Measurements from ENCODE around the gene FMN2. TPM values are rescaled to one million over a fixed set of nuclear protein-coding genes. Genes with fewer than 3 reads are reported as not detected.

FMN2 gene
- total RNA-seq, 2 experiments from 2014 or later, result not detected

DNA sequence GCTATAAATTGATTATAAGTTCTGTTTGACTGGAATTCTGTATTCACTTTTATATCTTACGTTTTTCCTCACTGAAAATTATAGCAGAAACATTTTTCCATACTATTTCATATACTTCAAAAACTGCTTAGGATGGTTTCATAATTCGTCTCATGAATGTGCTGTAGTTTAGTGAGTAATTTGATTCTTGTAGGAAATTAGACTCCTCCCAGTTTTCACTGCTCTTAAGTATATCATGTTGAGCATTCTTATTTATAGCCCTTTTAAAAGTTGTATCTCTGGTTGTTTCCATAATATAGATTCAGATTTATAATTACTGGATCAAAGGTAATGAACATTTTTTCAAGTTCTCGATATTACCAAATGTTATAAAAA, 250.6 kb downstream of the FMN2 start:
- no peak overlapping the region for H3K4me3 Mint-ChIP-seq
- no peaks in the 10 kb centered on the region for H3K27me3 Mint-ChIP-seq
- no peak overlapping the region for H3K27ac Mint-ChIP-seq
- no peak for ATAC-seq
- intact Hi-C loops (cut with micrococcal nuclease), result no loop called here
- TF ChIP-seq, protein P1, sequence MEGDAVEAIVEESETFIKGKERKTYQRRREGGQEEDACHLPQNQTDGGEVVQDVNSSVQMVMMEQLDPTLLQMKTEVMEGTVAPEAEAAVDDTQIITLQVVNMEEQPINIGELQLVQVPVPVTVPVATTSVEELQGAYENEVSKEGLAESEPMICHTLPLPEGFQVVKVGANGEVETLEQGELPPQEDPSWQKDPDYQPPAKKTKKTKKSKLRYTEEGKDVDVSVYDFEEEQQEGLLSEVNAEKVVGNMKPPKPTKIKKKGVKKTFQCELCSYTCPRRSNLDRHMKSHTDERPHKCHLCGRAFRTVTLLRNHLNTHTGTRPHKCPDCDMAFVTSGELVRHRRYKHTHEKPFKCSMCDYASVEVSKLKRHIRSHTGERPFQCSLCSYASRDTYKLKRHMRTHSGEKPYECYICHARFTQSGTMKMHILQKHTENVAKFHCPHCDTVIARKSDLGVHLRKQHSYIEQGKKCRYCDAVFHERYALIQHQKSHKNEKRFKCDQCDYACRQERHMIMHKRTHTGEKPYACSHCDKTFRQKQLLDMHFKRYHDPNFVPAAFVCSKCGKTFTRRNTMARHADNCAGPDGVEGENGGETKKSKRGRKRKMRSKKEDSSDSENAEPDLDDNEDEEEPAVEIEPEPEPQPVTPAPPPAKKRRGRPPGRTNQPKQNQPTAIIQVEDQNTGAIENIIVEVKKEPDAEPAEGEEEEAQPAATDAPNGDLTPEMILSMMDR (IDR thresholded peaks at IDR 0.05), result no peak
- H3K36me3 Mint-ChIP-seq (ENCODE audit: low read depth), result no peaks in the 10 kb centered on the region
- DNase-seq, result no peak
- no peaks in the 10 kb centered on the region for H3K9me3 Mint-ChIP-seq
- ChIA-PET CTCF (no interaction called here), POLR2A (no interaction called here)
- no peaks in the 10 kb centered on the region for H3K4me1 Mint-ChIP-seq (ENCODE audit: low read depth)

DNA sequence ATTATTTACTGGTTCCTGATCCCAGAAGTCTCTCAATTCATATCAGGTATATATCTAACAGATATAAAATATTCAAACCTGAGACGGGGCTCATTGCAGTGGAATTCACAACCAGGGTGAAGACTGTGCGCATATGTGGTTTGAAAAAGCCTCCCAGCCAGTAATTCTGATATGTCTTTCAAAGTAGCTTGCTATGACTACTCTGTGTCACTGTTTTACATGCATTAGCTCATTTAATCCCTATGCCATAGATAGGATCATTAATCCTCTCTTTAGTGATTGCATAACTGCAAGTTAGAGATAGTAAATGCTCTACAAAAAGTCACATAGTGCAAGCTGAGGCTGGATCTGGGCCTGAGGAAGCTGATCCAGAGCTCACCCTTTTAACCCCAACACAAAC, 251.4 kb downstream of the FMN2 start:
- Mint-ChIP-seq H3K4me3 (no peak overlapping the region), H3K9me3 (peaks cover 5% of the 10 kb centered on the region), H3K27me3 (no peaks in the 10 kb centered on the region), H3K4me1 (ENCODE audit: low read depth) (no peaks in the 10 kb centered on the region), H3K36me3 (ENCODE audit: low read depth) (no peaks in the 10 kb centered on the region), H3K27ac (no peak overlapping the region)
- ChIA-PET CTCF (no interaction called here), POLR2A (no interaction called here)
- DNase-seq (no peak), ATAC-seq (no peak)
- intact Hi-C loops (cut with micrococcal nuclease), result no loop called here
- TF ChIP-seq, protein P1 (IDR thresholded peaks at IDR 0.05), result no peak

DNA sequence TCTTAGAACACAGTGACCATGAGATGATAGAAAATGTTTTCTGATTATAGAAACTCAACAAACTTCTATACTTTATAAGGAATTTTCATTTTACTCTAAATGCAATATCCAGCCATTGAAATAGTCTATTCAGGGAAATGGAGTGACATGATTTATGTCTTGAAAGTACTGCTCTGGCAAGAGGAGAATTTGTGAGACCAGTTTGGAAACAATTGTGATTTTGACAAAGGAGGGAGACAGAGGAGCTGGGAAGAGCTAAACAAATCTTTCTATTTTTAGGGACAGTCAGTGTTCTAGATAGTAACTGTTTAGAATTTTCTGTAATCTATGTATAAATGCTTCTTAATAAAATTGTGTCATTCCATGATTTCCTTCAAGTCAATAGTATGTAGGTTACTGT, 252.3 kb downstream of the FMN2 start:
- no peaks in the 10 kb centered on the region for H3K4me1 Mint-ChIP-seq (ENCODE audit: low read depth)

DNA sequence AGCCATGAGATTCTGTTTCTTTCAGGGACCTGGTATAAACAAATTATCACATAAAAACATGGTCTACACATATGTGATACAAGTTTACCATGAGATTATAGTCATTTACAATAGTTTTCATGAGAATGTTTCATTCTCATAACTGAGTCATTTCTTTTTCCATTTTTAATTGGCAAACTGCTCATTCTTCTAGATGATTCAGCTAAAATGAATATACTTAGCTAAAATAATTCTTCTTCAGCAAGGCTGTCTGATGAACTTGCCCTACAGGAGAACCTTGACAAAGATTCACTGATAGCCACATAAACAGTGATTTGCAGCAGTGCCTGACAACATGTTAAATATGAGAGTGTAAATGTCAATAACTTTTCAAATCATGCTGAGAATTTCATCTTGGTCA, 253.2 kb downstream of the FMN2 start:
- H3K27me3 Mint-ChIP-seq, result no peaks in the 10 kb centered on the region
- ATAC-seq, result no peak
- no peak overlapping the region for H3K27ac Mint-ChIP-seq
- TF ChIP-seq, protein P1 (IDR thresholded peaks at IDR 0.05), result no peak
- H3K36me3 Mint-ChIP-seq (ENCODE audit: low read depth), result no peaks in the 10 kb centered on the region
- ChIA-PET POLR2A (no interaction called here), CTCF (no interaction called here)
- DNase-seq, result no peak
- intact Hi-C loops (cut with micrococcal nuclease), result no loop called here
- peaks cover 8% of the 10 kb centered on the region for H3K9me3 Mint-ChIP-seq
- no peak overlapping the region for H3K4me3 Mint-ChIP-seq
- no peaks in the 10 kb centered on the region for H3K4me1 Mint-ChIP-seq (ENCODE audit: low read depth)

More for the DNA sequence above, 252.3 kb downstream of the FMN2 start:
- H3K9me3 Mint-ChIP-seq, result peaks cover 8% of the 10 kb centered on the region
- no peak for ATAC-seq
- TF ChIP-seq, protein P1 (IDR thresholded peaks at IDR 0.05), result no peak
- no peak for DNase-seq
- no peaks in the 10 kb centered on the region for H3K27me3 Mint-ChIP-seq
- H3K4me3 Mint-ChIP-seq, result no peak overlapping the region
- no peaks in the 10 kb centered on the region for H3K36me3 Mint-ChIP-seq (ENCODE audit: low read depth)
- intact Hi-C loops (cut with micrococcal nuclease), result no loop called here
- ChIA-PET POLR2A (no interaction called here), CTCF (no interaction called here)
- no peak overlapping the region for H3K27ac Mint-ChIP-seq

DNA sequence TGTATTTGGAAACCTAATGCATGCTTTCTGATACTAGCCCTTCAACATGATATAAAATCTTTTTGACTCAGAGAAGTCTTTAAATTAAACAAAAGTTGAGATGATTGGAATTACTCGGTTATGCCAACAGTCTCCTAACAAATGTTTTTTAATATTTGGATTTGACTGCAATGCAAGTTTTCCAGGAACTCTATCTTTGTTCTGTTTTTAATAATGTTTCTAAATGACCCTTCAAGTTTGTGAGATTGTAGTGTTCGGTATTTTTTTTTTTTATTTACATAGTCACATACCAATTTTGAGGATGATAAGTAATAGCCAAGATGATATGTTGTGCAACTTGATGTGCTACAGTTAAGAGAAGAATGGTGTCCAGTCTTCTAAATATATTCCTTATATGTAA, 258.0 kb downstream of the FMN2 start:
- no peaks in the 10 kb centered on the region for H3K4me1 Mint-ChIP-seq (ENCODE audit: low read depth)
- ChIA-PET POLR2A (no interaction called here), CTCF (no interaction called here)
- intact Hi-C loops (cut with micrococcal nuclease), result no loop called here
- DNase-seq (no peak), ATAC-seq (no peak)
- H3K27ac Mint-ChIP-seq, result no peak overlapping the region
- H3K27me3 Mint-ChIP-seq, result no peaks in the 10 kb centered on the region
- no peak overlapping the region for H3K4me3 Mint-ChIP-seq
- H3K9me3 Mint-ChIP-seq, result peaks cover 16% of the 10 kb centered on the region
- TF ChIP-seq, protein P1 (IDR thresholded peaks at IDR 0.05), result no peak
- H3K36me3 Mint-ChIP-seq (ENCODE audit: low read depth), result no peaks in the 10 kb centered on the region
